ENCODE results near the gene CDH20.

Gene CDH20
- total RNA-seq: 0 to 1.1 (median 0.22) reads per million in 4 experiments

DNA sequence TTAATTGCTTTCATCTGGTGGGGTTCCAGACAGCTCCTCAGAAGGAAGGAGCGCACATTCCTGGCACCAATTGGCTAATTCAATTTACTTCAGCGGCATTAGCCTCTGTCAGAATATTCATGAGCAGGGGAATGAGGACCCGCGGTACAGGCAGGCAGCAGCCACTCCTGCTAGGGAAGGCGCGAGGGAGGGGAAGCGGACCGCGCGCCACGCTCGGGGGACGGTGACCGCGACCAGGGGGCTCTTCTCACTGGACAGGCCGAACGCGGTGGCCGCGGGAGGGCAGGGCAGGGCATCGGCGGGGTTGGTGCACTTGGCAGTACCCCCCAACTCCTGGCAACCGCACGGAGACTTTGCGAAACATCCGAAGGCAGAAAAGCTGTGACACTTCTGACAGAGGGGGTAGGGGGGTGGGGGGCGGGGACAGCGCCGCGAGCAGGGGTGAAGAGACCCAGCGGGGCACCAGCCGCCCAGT lies at the start of gene CDH20:
Gene CDH20, plus strand, starts transcription at position 160 of the 475 bp plus-strand sequence.
- DNase-seq: no peak

DNA sequence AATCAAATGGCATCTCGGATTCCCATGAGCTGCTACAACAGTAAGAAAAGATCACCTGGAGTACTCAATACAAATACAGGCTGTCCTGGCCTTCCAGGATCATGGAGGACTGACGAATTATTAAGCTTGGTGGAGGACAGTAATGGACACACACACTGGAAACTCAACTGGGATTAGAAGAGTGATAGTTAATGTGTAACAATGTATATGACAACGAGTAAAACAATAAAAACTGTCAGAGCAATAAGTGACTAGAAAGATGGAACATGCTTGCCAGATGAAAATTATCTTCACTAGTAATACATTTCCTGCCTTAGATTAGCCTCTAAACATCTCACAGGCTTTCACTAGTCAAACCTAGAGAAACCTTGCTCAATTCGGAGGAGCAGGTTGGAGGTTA lies 49.2 kb upstream of the CDH20 start:
- no peak for DNase-seq

- no peak for DNase-seq
Observed at GRCh38 chr18:61285777-61286176, 47.5 kb upstream of the CDH20 start.

- no peak for DNase-seq
Observed at GRCh38 chr18:61286867-61287266, 46.4 kb upstream of the CDH20 start.

GRCh38 chr18:61290616-61291015 lies 42.6 kb upstream of the CDH20 start:
- DNase-seq: no peak

GRCh38 chr18:61292280-61293035 lies 40.8 kb upstream of the CDH20 start:
- no peak for DNase-seq

DNA sequence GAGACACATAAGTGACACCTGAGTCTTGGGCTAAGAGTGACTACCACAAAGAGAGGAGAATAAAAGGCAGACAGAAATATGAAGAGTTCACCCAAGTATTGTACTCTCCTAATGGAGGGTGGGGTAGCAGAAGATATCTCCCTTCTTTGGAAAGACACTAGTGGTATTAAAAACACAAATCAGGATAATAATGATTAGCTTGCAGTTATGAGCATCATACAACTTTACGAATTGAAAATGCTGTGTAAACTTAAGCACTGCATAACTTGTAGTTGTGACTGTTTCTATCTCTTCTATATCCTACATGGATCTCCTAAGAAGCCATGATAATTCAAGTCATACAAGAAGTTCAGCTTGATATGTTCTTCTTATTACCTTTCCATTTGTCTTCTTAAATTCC lies 38.1 kb upstream of the CDH20 start:
- no peak for DNase-seq

DNA sequence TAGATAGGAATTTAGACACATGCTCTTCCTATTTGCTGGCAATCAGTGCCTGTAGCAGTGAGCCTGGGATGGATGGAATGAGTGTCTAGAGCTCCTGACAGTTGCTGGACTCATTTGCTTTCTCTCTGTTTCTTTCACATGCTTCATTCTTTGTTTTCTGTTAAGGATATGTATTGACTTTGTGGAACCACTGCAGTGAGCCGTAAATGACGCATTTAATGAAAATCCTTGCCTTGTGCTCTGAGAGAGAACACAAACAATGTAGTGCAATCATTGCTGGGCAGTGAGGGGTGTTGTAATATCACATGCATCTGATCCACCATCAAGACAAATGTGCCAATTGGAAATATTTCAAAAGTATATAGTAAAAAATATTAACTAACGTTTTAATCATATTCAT lies 25.2 kb upstream of the CDH20 start:
- no peak for DNase-seq

DNA sequence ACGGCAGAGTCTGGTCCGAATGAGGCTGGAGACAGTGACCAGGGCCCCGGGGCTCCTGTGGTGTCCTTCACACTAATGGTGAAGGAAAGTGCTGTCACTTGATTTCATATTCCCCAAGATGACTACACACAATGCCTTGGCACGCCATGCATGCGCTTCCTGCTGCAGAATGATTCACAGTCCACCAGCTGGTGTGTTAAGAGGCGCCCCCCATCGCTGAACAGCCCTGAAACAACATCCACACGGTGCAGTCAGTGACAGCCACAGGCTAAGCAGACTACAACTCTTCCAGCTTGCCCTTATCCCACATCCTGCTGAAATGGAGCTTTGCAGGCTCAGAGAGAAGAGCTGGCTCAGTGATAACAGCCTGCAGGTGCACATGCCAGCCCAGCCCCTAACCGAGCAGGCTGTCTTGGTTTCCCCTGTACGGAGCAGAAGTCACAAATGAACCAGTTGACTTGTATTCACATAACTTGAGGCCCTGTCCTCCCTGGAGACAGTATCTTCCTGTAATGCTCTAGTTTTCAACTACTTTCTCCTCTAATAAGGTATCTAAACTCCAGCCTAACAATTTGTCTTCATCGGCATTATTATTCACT lies 24.3 kb upstream of the CDH20 start:
- DNase-seq: no peak

DNA sequence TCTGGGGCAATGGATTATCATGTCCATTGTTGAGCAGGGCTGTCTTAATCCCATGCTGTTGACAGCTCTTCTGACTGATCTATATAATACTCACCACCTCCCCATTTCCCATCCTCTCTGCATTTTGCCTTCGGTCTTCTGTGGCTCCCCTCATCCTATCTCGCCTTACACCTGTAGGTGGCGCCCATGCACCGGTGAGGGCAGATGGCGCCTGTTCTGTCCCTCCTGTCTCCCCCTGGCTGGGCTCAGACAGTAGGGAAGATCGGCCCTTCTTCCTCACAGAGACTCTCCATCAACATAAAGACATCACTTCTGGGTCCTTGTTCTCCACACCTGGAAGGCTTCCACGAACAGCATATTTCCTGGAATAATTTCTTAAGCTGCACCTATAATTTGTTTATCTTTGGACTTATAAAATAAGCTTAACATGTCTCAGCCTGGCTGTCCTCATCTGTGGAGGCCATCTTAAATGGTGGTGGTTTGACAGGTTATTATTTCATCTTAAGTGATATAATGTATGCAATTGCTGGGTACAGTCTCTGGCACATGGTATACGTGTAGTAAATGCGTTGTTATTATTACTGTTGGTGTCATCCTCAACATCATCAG lies 10.9 kb upstream of the CDH20 start:
- DNase-seq: no peak

DNA sequence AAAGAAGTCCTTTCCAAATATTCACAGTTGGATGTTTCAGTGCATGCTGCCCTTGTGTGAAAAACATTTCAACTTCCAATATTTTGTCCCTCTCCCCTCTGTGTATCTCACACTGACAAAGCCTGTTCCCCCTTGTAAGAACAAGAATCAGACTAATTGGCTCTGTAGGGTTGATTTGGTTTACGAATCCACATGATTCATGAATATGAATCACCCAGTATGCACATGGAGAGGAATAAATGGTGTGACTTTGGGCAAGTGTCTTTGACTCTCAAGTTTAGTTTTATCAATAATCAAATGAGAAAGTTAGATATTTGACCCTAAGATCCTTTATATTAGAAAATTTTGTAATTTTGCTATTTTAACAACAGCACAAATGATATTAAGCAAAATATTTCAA lies 9.3 kb upstream of the CDH20 start:
- no peak for DNase-seq

DNA sequence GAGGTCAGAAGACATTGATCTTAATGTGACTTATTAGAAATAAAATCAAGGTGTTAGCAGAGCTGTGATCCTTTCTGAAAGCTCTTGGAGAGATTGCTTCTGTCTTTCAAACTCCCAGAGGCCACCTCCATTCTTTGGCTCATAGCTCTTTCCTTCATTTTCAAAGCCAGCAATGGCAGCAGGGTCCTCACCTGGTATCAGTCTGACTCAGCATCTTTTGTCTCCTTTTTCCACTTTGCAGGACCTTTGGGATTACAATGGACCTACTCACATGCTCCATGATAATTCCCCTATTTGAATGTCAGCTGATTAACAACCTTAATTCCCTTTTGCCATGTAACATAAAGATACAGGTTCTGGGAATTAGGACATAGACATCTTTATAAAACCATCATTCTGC lies 6.8 kb upstream of the CDH20 start:
- no peak for DNase-seq

GRCh38 chr18:61329398-61329797 lies 3.8 kb upstream of the CDH20 start:
- DNase-seq: no peak

GRCh38 chr18:61331051-61331450 lies 2.2 kb upstream of the CDH20 start:
- DNase-seq: no peak

DNA sequence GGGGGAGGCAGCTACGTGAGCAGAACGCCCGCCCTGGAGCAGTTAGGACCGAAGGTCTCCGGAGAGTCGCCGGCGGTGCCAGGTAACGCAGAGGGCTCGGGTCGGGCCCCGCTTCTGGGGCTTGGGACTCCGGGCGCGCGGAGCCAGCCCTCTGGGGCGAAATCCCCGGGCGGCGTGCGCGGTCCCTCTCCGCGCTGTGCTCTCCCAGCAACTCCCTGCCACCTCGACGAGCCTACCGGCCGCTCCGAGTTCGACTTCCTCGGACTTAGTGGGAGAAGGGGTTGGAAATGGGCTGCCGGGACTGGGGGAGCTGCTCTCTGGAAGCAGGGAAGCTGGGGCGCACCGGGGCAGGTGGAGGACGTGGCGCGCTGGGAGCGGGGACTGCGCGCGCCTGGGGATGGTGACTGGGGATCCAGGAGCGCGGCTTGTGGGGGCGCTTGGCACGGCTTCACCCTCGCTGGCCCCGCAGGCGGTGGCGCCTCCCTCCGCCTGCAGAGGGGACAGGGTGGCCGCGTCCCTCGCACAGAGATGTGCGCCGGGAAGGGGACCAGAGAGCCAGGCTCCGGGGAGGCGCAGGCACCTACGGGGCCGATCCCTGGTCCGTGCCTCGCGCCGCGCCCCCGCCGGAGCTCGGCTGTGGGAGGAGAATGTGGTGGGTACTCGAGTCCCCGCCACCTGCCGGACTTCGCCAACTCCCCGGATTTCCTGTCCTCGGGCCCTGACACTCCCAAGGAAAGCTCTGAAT lies 688 bp downstream of the CDH20 start:
- no peak for DNase-seq

GRCh38 chr18:61334491-61334850 lies 1.2 kb downstream of the CDH20 start:
- DNase-seq: no peak

DNA sequence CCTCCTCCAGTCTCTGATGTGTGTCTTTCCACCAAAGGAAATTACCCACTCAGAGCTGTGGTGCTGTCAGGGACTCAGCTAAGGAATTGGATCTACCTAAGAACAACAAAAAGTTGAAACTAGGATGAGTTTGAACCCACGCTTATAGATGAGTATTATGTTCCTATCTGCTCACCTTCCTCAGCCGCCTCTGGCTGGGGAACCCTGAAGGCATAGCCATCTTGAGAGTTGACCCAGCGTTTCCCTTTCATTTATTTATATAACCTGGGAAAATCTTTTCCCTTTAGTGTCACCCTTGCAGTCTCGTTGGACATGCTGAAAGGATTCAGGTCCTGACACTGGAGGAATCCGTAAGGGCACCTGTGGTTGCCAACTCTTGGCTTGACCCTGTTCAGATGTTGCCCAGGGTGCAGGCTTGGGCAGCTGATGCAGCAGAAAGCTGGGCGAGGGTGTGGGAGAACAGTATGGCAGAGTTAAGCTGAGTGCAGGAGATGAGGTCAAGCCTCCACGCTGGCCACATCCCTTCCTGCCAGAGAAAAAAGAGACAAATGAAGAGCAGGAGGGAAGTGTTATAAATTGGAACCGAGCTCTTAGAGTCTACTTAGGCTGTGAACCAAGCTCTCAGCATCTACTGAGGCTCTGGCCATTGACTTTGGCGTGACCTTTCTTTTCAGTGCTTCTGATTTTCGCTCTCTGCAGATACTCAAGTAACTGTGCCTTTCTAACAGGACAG lies 1.9 kb downstream of the CDH20 start:
- no peak for DNase-seq

- DNase-seq: no peak
Observed at GRCh38 chr18:61335684-61336555, 2.7 kb downstream of the CDH20 start.

- DNase-seq: no peak
Observed at GRCh38 chr18:61336766-61337165, 3.5 kb downstream of the CDH20 start.

DNA sequence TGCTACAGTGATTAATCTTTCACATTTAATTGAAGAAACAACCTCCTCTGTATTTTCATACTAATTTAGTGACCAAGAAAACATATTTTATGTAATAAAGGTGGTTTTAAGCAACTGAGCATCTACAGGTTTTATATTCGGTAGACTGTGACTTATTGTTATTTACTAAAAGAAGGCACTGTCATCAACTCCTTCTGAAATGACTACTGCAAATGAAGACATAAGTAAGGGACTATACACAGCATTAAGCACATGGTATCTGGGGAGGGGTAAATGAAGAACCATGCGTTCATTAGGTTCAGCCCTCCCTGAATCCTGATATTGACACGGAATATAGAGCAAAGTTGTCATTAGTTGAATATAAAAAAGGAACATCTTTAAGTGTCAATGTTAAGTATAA lies 4.3 kb downstream of the CDH20 start:
- no peak for DNase-seq

DNA sequence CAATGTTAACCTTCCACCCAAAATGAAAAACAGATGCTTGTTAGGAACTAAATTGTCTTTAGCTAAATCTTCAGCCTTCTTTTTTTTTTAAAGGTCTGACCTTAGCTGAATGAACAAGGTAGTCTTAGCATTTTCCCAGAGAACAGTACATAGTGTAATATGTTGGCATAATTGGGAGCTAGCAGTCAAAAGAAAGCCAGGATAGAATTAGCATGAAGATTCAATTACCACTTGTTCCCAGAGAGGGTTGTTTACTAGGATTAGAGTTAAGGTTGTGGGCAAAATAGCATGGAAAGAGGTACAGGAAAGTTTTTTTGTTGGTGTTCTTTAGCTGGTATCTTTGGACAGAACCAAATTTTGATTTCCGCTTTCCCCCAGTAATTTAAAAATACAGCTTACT lies 6.9 kb downstream of the CDH20 start:
- no peak for DNase-seq

DNA sequence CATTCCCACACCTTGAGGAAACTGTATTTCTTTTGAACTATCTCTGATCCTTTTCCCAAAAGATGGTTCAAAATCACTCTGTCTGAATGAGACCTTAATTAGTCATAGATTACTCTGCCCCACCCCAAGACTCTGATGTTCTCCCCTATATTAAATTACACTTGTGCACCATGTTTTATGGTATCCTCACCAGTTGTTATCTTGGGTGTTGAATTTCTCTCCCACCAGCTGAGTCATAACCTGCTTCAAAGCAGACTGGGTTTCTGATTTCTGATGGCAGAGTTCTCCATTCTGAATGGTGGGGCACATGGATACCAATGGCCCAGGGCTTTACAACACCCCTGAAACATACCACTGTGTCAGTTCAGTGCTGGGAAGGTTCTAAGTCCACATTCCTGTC lies 15.0 kb downstream of the CDH20 start:
- no peak for DNase-seq
